Liver (tissue), 9 donors: ENCODE measurements around the gene GFRA4. TPM values are rescaled to one million over a fixed set of nuclear protein-coding genes. Genes with fewer than 3 reads are reported as not detected.

Experiments used
- DNase-seq: peaks from one replicate; pipeline ENCODE4 v3.0.0-alpha.2; 2017; ENCODE audit warnings: low spot score
- H3K27ac ChIP-seq, 2 donors: one replicate each; pipeline ENCODE4 v1.7.0; 2013; ENCODE audit warnings: inconsistent platforms in 2 of 2, low read length in 2 of 2, control low read depth in 1 of 2, low read depth in 1 of 2, mild to moderate bottlenecking in 1 of 2
- H3K27me3 ChIP-seq, 4 donors: one replicate each; pipeline versions ENCODE4 v1.6.1 to v1.7.0; 2013; ENCODE audit warnings: low read length in 3 of 4, inconsistent platforms in 1 of 4, mild to moderate bottlenecking in 1 of 4, moderate library complexity in 1 of 4; ENCODE audit not compliant: control insufficient read depth in 4 of 4, insufficient read depth in 4 of 4
- H3K36me3 ChIP-seq, 4 donors: one replicate each; pipeline versions ENCODE4 v1.6.1 to v1.7.0; 2013; ENCODE audit warnings: low read length in 3 of 4, mild to moderate bottlenecking in 3 of 4, low read depth in 1 of 4, moderate library complexity in 1 of 4; ENCODE audit not compliant: control insufficient read depth in 4 of 4, insufficient read depth in 3 of 4
- H3K4me1 ChIP-seq, 4 donors: one replicate each; pipeline versions ENCODE4 v1.6.1 to v1.7.0; 2013; ENCODE audit warnings: low read length in 3 of 4, mild to moderate bottlenecking in 3 of 4, moderate library complexity in 1 of 4; ENCODE audit not compliant: control insufficient read depth in 4 of 4, insufficient read depth in 4 of 4
- H3K4me3 ChIP-seq, 3 donors: one replicate each; pipeline versions ENCODE4 v1.6.1 to v1.7.0; 2013; ENCODE audit warnings: low read length in 3 of 3, control low read depth in 1 of 3, low read depth in 1 of 3, mild to moderate bottlenecking in 1 of 3
- H3K9ac ChIP-seq, 2 donors: one replicate each; pipeline ENCODE4 v1.7.0; 2013; ENCODE audit warnings: low read length in 2 of 2, mild to moderate bottlenecking in 2 of 2, moderate library complexity in 2 of 2, control low read depth in 1 of 2, low read depth in 1 of 2
- H3K9me3 ChIP-seq, 4 donors: one replicate each; pipeline versions ENCODE4 v1.6.1 to v1.7.0; 2013; ENCODE audit warnings: low read length in 3 of 4; ENCODE audit not compliant: control insufficient read depth in 4 of 4
- ATF3 ChIP-seq: IDR thresholded peaks from 2 replicates; pipeline ENCODE4 v1.6.1; 2016; ENCODE audit warnings: antibody characterized with exemption
- CTCF ChIP-seq: fragments of 150-350 bp; IDR thresholded peaks from 2 replicates; pipeline ENCODE4 v1.5.1; 2017; ENCODE audit warnings: improper control_type of control experiment, low read depth, low read length; ENCODE audit not compliant: missing input control
- FOXA1 ChIP-seq: IDR thresholded peaks from 2 replicates; pipeline ENCODE4 v1.6.1; 2016; ENCODE audit warnings: antibody characterized with exemption
- FOXA2 ChIP-seq: IDR thresholded peaks from 2 replicates; pipeline ENCODE4 v1.6.1; 2016; ENCODE audit warnings: antibody characterized with exemption
- GABPA ChIP-seq, 2 donors: IDR thresholded peaks in 1 of 2; conservative IDR thresholded peaks in 1 of 2; 2 replicates each; pipeline ENCODE4 v1.6.1; 2016; ENCODE audit warnings: antibody characterized with exemption in 2 of 2, mild to moderate bottlenecking in 1 of 2, moderate library complexity in 1 of 2
- HNF4A ChIP-seq, 2 donors: conservative IDR thresholded peaks; 2 replicates each; pipeline ENCODE4 v1.6.1; 2016; ENCODE audit warnings: antibody characterized with exemption in 2 of 2, mild to moderate bottlenecking in 2 of 2
- HNF4G ChIP-seq: IDR thresholded peaks from 2 replicates; pipeline ENCODE4 v1.6.1; 2016; ENCODE audit warnings: antibody characterized with exemption
- JUND ChIP-seq, 2 donors: IDR thresholded peaks; 2 replicates each; pipeline ENCODE4 v1.6.1; 2016; ENCODE audit warnings: antibody characterized with exemption in 2 of 2
- NR2F2 ChIP-seq: IDR thresholded peaks from 2 replicates; pipeline ENCODE4 v1.6.1; 2016; ENCODE audit warnings: antibody characterized with exemption
- RAD21 ChIP-seq, 2 donors: IDR thresholded peaks; 2 replicates each; pipeline ENCODE4 v1.6.1; 2016; ENCODE audit warnings: antibody characterized with exemption in 2 of 2, mild to moderate bottlenecking in 2 of 2
- RXRA ChIP-seq, 2 donors: IDR thresholded peaks; 2 replicates each; pipeline ENCODE4 v1.6.1; 2017 to 2018; ENCODE audit warnings: antibody characterized with exemption in 2 of 2, mild to moderate bottlenecking in 1 of 2
- SP1 ChIP-seq: IDR thresholded peaks from 2 replicates; pipeline ENCODE4 v1.6.1; 2018; ENCODE audit warnings: antibody characterized with exemption, mild to moderate bottlenecking
- TAF1 ChIP-seq: conservative IDR thresholded peaks from 2 replicates; pipeline ENCODE4 v1.6.1; 2016; ENCODE audit warnings: antibody characterized with exemption, mild to moderate bottlenecking
- WGBS: extraction: QIAGEN DNeasy Blood & Tissue Kit; methylation state at CpG from one replicate; pipeline ENCODE4 v1.1.7; 2013; 5-methylcytosine and 5-hydroxymethylcytosine counted together
- polyA plus RNA-seq, 2 donors: library from polyadenylated mRNA; stranded (reverse) in 1 of 2; unstranded in 1 of 2; fragments of 200-250 nt in 1 of 2; fragments of >200 nt in 1 of 2; fragmentation: Nextera tagmentation in 1 of 2; extraction: Ambion mirVana in 1 of 2; gene quantifications; one replicate each; pipeline versions ENCODE4 v1.2.1 to v1.2.3, GENCODE V29; 2013 to 2015
- total RNA-seq, 2 donors: library from RNA; depleted of rRNA; stranded (reverse); fragments of >200 nt; gene quantifications; one replicate each; pipeline ENCODE4 v1.2.3, GENCODE V29; 2014
- TF ChIP-seq, protein P1 (sequence below): IDR thresholded peaks from 2 replicates; pipeline ENCODE4 v1.6.1; 2016; ENCODE audit warnings: antibody characterized with exemption
- TF ChIP-seq, protein P2 (sequence below): IDR thresholded peaks from 2 replicates; pipeline ENCODE4 v1.6.1; 2016; ENCODE audit warnings: antibody characterized with exemption, mild to moderate bottlenecking
- donor health status: healthy.
- donor health status: healthy.
- donor health status: healthy.
- donor health status: healthy.
- donor health status: healthy.

Gene GFRA4
- total and polyA plus RNA-seq, 4 donors = not detected

GRCh38 chr20:3653921-3654320, 9.3 kb downstream of the GFRA4 start:
- no peak for DNase-seq
- H3K27ac ChIP-seq = no peak overlapping the region
- H3K9ac ChIP-seq = no peak overlapping the region
- TF ChIP-seq, protein P1, sequence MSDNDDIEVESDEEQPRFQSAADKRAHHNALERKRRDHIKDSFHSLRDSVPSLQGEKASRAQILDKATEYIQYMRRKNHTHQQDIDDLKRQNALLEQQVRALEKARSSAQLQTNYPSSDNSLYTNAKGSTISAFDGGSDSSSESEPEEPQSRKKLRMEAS = no peak
- TF ChIP-seq ATF3 (no peak), SP1 (no peak), CTCF (no peak)
- TF ChIP-seq, protein P2, sequence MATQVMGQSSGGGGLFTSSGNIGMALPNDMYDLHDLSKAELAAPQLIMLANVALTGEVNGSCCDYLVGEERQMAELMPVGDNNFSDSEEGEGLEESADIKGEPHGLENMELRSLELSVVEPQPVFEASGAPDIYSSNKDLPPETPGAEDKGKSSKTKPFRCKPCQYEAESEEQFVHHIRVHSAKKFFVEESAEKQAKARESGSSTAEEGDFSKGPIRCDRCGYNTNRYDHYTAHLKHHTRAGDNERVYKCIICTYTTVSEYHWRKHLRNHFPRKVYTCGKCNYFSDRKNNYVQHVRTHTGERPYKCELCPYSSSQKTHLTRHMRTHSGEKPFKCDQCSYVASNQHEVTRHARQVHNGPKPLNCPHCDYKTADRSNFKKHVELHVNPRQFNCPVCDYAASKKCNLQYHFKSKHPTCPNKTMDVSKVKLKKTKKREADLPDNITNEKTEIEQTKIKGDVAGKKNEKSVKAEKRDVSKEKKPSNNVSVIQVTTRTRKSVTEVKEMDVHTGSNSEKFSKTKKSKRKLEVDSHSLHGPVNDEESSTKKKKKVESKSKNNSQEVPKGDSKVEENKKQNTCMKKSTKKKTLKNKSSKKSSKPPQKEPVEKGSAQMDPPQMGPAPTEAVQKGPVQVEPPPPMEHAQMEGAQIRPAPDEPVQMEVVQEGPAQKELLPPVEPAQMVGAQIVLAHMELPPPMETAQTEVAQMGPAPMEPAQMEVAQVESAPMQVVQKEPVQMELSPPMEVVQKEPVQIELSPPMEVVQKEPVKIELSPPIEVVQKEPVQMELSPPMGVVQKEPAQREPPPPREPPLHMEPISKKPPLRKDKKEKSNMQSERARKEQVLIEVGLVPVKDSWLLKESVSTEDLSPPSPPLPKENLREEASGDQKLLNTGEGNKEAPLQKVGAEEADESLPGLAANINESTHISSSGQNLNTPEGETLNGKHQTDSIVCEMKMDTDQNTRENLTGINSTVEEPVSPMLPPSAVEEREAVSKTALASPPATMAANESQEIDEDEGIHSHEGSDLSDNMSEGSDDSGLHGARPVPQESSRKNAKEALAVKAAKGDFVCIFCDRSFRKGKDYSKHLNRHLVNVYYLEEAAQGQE = no peak
- H3K4me1 ChIP-seq = no peaks in the 10 kb centered on the region
- 66% methylated on average over 2 of the region's 2 CpGs for WGBS
- peaks cover 4 to 11% (median 8%) of the 10 kb centered on the region in 4 donors for H3K36me3 ChIP-seq
- H3K27me3 ChIP-seq = no peaks in the 10 kb centered on the region
- peaks cover 0 to 2% (median 0%) of the 10 kb centered on the region in 4 donors for H3K9me3 ChIP-seq
- no peak overlapping the region for H3K4me3 ChIP-seq

DNA sequence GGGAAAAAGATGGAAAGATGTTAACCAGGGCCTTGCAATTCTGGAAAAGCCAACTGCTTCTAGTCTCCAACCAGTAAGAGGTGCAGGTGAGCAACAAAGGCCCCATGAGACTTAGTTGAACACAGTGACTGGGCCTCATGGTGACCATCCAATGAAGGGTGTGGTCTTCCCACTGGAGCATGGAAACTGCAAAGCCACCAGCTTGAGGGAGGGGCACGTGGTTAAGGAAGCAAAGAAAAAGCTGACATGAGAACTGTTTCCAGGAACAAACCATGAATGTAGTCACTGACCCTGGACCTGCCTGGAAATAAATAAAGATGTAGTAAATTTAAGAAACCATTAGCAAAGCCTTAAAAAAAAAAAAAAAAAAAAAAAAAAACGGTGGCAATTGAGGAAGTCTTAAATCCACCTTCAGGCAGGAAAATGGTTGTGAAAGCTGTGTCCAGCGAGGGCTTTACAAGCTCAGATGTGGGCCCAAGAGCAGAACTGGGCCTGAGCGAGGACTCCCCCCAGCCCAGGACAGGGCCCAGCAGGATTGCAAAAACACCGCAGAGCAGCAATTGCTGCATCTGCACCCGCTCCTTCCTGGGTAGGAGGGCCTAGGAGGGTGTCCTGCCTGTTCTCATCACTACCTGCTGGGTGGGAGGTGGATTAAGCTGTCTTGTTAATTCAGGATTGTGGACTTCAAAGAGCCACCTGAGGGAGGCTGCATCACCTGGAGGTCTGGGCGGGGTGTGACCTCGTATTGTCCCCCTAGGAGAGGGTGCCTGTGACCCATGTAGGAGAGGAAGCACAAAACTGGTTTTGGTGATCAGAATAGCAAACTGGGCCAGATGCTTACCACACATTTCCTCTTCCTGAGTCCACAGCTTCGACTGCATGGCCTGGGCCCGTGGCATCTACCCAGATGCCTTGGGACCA, 10.3 kb downstream of the GFRA4 start:
- 88% methylated on average over 10 of the region's 10 CpGs for WGBS
- Histone ChIP-seq H3K4me1 (no peaks in the 10 kb centered on the region), H3K4me3 (no peak overlapping the region), H3K36me3 (peaks cover 4 to 17% (median 11%) of the 10 kb centered on the region in 4 donors), H3K27ac (no peak overlapping the region), H3K27me3 (no peaks in the 10 kb centered on the region), H3K9me3 (peaks cover 0 to 2% (median 0%) of the 10 kb centered on the region in 4 donors), H3K9ac (no peak overlapping the region)
- DNase-seq = no peak
- TF ChIP-seq CTCF = no peak
- no peak for TF ChIP-seq SP1
- no peak for TF ChIP-seq NR2F2
- TF ChIP-seq GABPA (IDR thresholded peaks at IDR 0.05 in 1 of 2, conservative IDR thresholded peaks at IDR 0.05 in 1 of 2) = no peak
- TF ChIP-seq ATF3 = no peak
- TF ChIP-seq, protein P2 = no peak
- no peak for TF ChIP-seq JUND (IDR thresholded peaks at IDR 0.05)
- TF ChIP-seq HNF4A (conservative IDR thresholded peaks at IDR 0.05) = no peak
- TF ChIP-seq RAD21 (IDR thresholded peaks at IDR 0.05) = no peak
- no peak for TF ChIP-seq RXRA (IDR thresholded peaks at IDR 0.05)
- TF ChIP-seq, protein P1 = no peak
- no peak for TF ChIP-seq FOXA2
- TF ChIP-seq HNF4G = no peak
- no peak for TF ChIP-seq TAF1
- no peak for TF ChIP-seq FOXA1
